GM19395 (cell line): Measurements from ENCODE around the gene PDK2.

Source experiments
- ATAC-seq: cut with Tn5 transposase; IDR thresholded peaks from one replicate; pipeline ENCODE4 v1.9.1; 2021; ENCODE audit warnings: mild to moderate bottlenecking, moderate library complexity; ENCODE audit not compliant: unreplicated experiment

The PDK2 gene

GRCh38 chr17:50078430-50078829 lies 16.7 kb upstream of the PDK2 start:
- no peak for ATAC-seq

- ATAC-seq: no peak
These were observed 15.6 kb upstream of the PDK2 start for GRCh38 chr17:50079334-50080095.

DNA sequence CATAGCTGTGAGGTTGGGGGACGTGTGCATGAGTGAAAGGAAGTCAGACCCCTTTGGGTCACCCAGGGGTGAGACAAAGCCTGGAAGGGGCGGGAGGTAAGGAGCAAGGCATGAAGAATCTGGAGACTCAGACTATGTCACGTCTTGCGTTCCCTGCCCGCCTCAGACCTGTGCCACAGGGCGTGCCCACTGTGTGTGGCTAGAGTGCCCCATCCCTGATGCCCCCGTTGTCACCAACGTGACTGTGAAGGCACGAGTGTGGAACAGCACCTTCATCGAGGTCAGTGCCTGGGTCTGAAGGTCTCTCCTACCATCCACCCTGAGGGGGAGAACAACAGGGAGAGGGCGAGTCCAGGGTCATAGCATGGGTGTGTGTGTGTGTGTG lies 15.1 kb upstream of the PDK2 start:
- no peak for ATAC-seq

GRCh38 chr17:50080827-50081226 lies 14.3 kb upstream of the PDK2 start:
- no peak for ATAC-seq

- ATAC-seq: no peak
These were observed 13.4 kb upstream of the PDK2 start for GRCh38 chr17:50081757-50082156.

GRCh38 chr17:50087246-50087911 lies 7.8 kb upstream of the PDK2 start:
- no peak for ATAC-seq

- ATAC-seq: no peak
These were observed 7.2 kb upstream of the PDK2 start for GRCh38 chr17:50087912-50088405.

DNA sequence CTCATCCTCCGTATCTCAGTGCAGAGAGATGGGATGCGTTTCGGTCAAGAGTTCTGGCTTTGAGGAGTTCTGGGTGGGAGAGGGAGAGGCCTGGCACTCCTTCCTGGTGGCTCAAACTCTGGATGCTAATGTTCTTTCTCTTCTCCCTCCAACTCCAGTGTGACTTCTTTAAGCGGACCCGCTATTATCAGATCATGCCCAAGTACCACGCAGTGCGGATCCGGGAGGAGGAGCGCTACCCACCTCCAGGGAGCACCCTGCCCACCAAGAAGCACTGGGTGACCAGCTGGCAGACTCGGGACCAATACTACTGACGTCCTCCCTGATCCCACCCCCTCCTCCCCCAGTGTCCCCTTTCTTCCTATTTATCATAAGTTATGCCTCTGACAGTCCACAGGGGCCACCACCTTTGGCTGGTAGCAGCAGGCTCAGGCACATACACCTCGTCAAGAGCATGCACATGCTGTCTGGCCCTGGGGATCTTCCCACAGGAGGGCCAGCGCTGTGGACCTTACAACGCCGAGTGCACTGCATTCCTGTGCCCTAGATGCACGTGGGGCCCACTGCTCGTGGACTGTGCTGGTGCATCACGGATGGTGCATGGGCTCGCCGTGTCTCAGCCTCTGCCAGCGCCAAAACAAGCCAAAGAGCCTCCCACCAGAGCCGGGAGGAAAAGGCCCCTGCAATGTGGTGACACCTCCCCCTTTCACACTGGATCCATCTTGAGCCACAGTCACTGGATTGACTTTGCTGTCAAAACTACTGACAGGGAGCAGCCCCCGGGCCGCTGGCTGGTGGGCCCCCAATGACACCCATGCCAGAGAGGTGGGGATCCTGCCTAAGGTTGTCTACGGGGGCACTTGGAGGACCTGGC lies 6.0 kb upstream of the PDK2 start:
- ATAC-seq: no peak

DNA sequence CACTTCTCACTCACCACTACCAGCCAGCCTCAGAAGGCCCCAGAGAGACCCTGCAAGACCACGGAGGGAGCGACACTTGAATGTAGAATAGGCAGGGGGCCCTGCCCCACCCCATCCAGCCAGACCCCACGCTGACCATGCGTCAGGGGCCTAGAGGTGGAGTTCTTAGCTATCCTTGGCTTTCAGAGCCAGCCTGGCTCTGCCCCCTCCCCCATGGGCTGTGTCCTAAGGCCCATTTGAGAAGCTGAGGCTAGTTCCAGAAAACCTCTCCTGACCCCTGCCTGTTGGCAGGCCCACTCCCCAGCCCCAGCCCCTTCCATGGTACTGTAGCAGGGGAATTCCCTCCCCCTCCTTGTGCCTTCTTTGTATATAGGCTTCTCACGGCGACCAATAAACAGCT lies 5.1 kb upstream of the PDK2 start:
- no peak for ATAC-seq

DNA sequence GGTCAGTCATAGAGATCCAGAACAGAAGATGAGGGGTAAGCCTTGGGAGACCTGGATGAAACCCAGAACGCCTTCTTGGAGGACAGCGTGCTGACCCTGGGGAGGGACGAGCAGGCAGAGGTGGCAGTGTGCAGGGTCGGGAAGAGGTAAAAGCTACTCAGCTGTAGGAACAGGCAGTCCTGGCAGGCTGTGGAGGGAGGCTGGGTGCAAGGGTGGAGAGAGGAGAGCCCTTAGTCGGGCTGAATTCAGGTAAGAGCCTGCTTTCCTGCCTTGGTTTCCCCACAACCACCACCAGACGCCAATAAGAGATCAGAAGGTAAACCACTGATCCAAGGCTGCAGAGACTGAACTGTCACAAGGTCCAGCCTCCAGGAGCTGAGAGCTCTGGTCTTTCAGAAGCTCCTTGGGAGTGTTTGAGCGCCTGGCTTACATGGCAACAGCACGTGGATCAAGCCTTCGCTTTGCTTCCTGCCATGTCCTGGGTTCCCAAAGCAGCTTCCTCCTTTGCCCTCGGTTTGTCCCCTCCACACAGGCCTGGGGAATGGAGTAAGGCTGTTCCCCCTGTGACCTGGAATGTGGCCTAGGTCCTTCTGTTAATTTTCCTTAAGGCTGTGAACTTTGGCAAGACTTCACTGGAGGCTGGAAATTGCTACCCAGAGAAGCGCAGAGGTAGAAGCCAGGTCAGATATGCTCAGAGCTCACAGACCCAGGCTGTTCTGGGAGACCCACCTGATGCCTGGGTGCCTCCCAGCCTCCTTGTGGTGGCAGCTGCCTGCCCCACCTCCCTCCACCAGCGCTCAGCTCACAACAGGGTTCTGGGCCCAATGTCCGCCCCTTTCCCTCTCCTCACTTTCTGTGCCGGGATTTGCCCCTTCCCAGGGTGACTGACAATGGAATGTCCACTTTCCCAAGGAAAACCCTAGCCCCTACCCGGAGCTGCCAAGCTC lies 3.9 kb upstream of the PDK2 start:
- ATAC-seq: no peak

- ATAC-seq: no peak
These were observed 3.2 kb upstream of the PDK2 start for GRCh38 chr17:50091918-50092285.

- no peak for ATAC-seq
These were observed 1.9 kb upstream of the PDK2 start for GRCh38 chr17:50093246-50093645.

DNA sequence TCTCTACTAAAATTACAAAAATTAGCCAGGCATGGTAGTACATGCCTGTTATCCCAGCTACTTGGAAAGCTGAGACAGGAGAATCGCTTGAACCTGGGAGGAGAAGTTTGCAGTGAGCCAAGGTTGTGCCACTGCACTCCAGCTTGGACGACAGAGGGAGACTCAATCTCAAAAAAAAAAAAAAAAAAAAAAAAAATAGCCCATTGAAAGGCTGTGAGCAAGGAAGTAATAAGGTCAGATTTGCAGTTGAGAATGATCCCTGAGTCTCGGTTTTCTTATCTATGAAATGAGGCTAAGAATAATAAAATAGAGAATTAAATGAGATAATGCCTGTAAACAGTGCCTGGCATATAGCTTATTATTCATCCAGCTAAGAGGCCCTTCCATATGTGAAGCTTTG lies 1.3 kb upstream of the PDK2 start:
- no peak for ATAC-seq

- ATAC-seq: peak; percentile 43
These were observed 853 bp upstream of the PDK2 start for GRCh38 chr17:50094243-50094752.

GRCh38 chr17:50095626-50096037 lies 481 bp downstream of the PDK2 start:
- no peak for ATAC-seq

- ATAC-seq: no peak
These were observed 941 bp downstream of the PDK2 start for GRCh38 chr17:50096092-50096491.

- ATAC-seq: no peak
These were observed 1.6 kb downstream of the PDK2 start for GRCh38 chr17:50096758-50097157.

DNA sequence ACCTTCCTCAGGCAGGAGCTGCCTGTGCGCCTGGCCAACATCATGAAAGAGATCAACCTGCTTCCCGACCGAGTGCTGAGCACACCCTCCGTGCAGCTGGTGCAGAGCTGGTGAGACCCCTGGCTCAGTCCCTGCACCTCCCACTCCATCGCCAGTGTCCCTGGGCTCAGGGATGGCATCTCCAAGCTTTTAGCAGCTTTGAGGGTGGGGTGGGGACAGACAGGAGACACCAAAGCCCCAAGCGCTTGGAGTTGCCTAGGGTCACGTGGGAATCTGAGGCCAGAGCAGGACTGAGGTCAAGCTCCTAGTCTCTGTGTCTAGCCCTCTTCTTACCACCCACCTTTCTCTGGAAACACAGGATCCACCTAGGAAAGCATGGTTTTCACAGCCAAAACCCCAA lies 2.3 kb downstream of the PDK2 start:
- no peak for ATAC-seq

DNA sequence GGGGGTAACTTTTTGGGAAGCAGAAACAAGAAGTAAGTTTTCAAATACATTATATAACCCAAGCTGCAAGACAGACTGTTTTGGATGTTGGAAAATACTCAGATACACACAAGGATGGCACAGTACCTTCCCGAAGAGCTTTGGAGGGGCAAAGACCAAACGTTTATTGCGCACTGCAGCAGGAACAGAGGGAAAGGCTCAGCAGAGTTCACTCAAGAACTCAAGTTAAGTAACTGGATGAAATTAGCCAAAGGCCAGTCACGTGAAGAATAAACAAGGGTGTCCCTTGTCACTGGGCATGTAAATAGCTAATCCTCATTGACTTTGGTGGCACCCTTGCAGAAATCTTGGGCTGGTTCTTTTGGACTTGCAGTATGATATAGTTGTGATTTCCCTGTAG lies 2.8 kb downstream of the PDK2 start:
- ATAC-seq: no peak

DNA sequence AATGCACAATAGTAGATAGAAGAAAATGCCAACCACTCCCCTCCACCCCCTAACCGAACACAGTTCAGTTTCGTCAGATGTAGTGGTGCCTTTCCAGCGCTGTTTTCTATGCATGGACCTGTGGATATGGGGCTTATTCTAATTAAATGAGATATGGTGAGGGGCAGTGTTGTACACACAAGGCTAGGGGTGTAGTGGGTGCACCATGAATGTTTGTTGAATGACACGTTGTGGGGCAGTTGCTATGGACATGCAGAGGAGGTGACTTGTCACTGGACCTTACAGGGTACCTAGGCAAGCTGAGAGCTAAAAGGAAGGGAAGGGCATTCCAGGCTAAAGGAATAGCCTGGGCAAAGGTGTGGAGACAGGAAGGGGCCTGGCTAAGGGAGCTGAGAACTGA lies 3.4 kb downstream of the PDK2 start:
- no peak for ATAC-seq
